ENCODE measurements around the gene TEDC1. TPM values are rescaled to one million over a fixed set of nuclear protein-coding genes. Genes with fewer than 3 reads are reported as not detected.
A peak's percentile ranks its signal among the peaks of the same experiment; 100 is the strongest.

The TEDC1 gene
- total RNA-seq, 1 donor, result 29.1 TPM

DNA sequence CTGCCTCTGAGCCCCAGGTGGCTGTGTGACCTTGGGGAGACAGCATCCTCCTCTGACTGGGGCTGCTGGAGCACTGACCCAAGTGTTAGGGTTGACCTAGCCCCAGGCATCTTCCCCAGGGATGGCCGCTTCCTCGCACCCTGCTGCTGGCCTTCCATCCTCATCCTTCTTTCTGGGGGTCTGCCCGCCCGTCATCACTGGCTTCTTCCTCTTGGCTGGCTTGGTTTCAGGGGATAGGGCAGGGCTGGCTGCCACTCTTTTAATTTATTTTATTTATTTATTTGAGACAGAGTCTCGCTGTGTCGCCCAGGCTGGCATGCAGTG lies 3.5 kb downstream of the TEDC1 start:
- no peak for DNase-seq (ENCODE audit: low read depth in 2 of 3, low spot score in 2 of 3)

GRCh38 chr14:105495101-105495989 lies 4.3 kb downstream of the TEDC1 start:
- DNase-seq (ENCODE audit: low read depth in 2 of 3, low spot score in 2 of 3), result no peak

DNA sequence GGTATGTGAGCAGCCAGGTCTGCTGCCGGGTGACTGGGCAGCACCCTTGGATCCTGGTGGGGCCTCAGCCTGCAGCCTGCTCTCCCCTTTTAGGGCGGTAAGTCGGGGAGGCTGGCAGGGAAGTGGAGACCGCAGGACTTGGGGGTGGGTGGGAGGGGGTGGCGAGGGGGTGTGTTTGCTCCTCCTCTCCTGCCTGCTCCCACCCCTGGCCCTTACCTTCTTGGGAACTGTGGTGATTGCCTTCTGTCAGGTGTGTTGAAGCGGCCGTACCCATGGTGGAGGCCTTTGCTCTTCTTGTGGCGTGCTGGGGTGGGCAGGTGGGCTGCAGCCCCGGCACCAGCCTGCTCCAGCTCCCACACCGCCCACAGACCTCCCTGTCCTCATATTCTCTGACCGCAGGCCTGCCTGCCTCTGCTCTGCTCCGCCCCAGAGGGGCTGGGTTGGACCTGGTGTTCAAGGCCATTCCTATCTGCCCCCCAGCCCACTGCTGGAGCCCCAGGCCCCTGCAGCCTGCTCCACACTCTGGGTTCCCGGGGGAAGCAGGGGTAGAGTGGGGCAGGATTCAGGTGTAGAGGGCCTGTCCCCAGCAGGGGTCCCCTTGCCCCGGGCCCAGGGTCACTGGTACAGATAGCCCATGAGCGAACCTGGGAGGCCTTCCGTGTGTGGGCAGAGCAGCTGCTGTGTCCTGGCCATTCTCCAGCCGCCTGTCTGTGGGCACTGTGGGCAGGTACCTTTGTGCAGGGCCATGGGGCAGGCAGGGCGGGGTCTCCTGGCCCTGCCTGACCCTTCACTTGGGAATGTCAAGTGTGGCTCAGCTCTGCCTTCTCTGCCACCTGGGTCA lies 5.2 kb downstream of the TEDC1 start:
- no peak for DNase-seq (ENCODE audit: low read depth in 2 of 3, low spot score in 2 of 3)

DNA sequence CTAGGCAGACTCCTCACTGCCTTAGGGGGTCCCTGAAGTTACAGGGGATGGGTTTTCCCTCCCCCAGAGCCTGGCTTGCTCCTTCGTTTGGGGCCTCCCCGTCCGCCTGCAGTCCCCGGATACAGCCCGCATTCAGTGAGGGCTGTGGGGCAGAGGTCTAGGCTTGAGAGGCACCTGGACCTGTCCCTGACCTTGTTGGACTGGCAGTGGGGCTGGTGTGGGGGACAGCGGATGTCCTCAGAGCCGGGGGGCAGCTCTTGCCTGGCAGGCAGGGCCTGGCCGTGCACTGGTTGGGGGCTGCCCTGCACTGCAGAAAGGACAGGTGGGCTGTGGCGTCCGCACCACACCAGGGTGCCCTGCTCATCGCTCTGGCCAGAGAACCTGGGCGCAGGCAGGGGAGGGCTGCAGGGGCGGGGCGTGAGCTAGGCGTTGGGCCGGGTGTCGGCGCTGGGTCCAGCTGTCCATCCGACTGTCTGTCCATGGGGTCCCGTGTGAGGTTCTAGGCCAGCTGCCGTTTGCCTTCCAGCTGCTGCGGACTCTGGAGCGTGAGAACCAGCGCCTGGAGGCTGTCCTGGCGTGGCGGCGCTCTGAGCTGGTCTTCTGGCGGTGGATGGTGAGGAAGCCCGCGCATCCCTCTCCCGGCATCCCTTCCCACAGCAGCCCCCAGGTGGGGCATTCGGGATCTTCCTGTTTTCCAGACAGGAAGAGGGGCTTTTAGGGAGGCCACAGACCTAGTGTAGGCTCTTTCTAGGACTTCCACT lies 6.0 kb downstream of the TEDC1 start:
- no peak for DNase-seq (ENCODE audit: low read depth in 2 of 3, low spot score in 2 of 3)

GRCh38 chr14:105497671-105498429 lies 6.8 kb downstream of the TEDC1 start:
- no peak for DNase-seq (ENCODE audit: low read depth in 2 of 3, low spot score in 2 of 3)

- no peak for DNase-seq (ENCODE audit: low read depth in 2 of 3, low spot score in 2 of 3)
These were observed 7.6 kb downstream of the TEDC1 start for GRCh38 chr14:105498430-105499255.

DNA sequence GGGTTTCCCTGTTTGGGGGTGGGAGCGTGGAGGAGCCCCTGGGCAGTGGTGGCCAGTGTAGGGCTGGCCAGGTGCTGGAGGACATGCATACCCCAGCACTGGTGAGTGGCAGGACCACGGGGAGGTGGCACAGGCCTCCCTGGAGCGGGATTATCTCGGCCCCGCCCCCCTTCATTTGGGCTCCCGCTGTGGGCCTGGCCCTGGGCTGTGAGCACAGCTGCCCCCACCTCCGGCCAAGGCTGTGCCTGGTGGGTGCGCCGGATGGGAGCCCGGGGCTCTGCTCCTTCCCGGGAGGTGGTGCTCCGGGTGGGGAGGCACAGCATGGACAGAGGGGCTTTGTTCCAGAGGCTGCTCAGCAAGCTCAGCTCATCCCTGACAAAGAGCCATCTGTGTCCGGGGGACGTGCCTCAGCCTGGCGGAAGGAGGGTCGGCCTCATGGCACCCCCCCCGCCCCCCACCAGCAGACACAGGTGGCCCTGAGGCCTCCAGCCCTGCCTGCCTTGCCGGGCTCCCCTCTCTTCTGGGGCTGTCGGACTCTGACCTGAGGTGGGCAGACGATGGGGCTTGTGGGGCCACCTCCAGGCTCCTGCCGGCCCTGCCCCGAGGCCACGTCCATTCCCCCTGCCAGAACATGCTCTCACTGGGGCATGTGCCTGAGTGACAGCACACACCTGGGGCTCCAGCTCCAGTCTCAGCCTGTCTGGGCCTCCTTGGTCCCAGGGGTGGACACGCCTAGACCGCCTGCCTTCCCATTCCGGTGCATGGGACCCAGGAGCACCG lies 8.4 kb downstream of the TEDC1 start:
- DNase-seq (ENCODE audit: low read depth in 2 of 3, low spot score in 2 of 3), result no peak

GRCh38 chr14:105500036-105500725 lies 9.1 kb downstream of the TEDC1 start:
- DNase-seq (ENCODE audit: low read depth in 2 of 3, low spot score in 2 of 3), result no peak

DNA sequence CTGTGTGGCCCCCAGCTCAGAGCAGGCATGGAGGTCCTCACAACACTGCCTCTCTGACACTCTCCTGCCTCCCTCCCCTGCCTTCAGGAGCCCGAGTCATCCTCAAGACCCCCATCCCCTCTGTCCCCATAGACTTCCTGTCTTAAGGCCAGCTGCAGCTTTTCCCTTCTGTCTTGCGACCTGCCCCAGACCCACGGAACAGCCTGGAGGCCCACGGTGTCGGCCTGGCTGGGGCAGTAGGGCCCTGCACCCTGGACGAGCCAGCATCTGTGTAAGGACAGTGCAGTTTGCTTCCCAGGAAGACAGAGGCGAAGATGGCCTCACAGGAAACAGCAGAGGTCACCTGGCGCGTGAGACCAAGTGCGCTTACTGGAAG lies 9.7 kb downstream of the TEDC1 start:
- no peak for DNase-seq (ENCODE audit: low read depth in 2 of 3, low spot score in 2 of 3)

DNA sequence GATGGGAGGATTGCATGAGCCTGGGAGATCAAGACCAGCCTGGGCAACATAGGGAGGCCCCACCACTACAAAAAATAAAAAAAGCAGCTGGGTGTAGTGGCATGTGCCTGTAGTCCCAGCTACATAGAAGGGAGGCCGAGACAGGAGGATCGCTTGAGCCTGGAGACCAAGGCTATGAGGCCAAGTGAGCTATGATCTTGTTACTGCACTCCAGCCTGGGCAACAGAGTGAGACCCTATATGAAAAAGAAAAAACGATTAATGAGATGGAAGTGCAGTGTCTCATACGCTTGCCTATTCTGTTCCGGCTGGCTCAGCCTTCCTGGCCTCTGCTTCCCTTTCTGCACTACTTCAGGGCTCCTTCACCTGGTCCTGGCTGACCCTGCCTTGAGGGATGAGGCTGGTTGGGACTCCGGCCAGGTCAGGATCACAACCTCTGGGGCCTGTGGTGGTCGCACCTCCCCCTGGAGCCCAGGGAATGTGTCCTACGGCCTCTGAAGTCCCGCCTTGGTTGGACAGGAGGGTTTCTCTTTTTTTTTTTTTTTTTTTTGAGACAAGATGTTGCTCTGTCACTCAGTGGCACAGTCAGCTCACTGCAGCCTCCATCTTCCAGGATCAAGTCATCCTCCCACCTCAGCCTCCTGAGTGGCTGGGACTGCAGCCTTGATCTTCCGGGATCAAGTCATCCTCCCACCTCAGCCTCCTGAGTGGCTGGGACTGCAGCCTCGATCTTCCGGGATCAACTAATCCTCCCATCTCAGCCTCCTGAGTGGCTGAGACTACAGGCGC lies 10.7 kb downstream of the TEDC1 start:
- DNase-seq (ENCODE audit: low read depth in 2 of 3, low spot score in 2 of 3), result no peak

- no peak for DNase-seq (ENCODE audit: low read depth in 2 of 3, low spot score in 2 of 3)
These were observed 11.6 kb downstream of the TEDC1 start for GRCh38 chr14:105502446-105503295.

DNA sequence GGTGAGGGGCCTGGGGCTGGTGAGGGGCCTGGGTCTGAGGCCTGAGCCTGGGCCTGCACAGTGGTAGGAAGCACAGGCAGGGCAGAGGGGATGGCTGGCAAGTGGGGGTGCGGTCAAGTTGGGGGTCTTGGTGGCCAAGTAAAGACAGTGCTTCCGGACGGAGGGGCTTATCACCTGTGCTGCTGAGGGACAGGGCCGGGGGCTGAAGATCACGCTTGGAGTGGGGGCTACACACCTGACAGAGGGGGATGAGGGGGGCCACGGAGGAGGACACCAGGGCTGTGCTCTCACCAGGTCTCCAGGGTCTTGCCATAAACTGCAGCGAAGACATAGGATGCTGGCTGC lies 12.2 kb downstream of the TEDC1 start:
- no peak for DNase-seq (ENCODE audit: low read depth in 2 of 3, low spot score in 2 of 3)

DNA sequence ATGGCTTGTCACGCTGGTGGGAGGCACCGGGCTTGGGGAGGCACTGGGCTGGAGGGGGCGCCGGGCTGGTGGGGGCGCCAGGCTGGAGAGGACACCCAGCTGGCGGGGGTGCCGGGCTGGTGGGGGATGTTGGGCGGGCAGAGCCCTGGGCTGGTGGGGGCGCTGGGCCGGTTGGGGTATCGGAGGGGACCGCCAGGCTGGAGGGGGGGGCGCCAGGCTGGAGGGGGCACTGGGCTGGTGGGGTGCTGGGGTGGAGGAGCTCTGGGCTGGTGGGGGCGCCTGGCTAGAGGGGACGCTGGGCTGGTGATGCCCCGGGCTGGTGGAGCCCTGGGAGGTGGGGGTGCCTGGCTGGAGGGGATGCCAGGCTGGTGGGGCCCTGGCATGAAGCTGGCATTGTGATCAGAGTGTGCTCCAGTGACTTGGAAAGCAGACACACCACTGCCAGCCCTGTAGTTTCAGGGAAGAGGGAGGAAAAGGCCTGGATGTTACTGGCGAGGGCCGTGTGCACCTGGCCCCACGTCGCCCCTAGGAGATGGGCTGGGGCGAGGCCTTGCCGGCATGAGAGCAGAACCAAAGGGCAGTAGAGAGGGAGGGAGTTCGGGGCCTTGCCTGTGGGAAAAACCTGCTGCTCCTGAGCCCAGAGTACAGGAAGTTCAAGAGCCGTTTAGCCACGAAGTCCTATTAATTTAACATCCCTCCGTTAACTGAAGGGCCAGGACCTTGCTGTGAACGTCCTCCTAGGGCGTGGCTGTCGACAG lies 13.1 kb downstream of the TEDC1 start:
- no peak for DNase-seq (ENCODE audit: low read depth in 2 of 3, low spot score in 2 of 3)

- no peak for DNase-seq (ENCODE audit: low read depth in 2 of 3, low spot score in 2 of 3)
These were observed 14.1 kb downstream of the TEDC1 start for GRCh38 chr14:105505101-105505500.

- DNase-seq (ENCODE audit: low read depth in 2 of 3, low spot score in 2 of 3), result peak in 1 of 3 donors; percentile 14
These were observed 16.2 kb downstream of the TEDC1 start for GRCh38 chr14:105507247-105507646.

DNA sequence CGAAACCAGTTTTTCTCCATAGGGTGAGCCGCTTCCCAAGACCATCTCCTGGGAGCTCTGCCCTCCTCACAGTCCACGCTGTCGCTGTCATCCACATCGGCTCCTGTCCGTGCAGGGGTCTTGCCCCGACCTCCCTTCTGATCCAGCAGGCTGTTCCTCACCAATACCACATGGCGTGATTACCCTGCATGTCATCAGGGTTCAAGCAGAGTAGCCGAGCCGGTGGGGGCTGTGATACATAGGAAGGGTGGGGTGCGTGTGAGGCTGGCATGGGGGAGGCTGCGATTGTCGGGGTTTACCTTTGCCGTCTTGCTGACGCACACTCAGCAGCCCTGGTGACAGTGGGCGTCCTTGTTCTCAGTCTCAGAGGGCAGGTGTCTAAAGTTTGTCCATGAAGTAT lies 17.0 kb downstream of the TEDC1 start:
- no peak for DNase-seq (ENCODE audit: low read depth in 2 of 3, low spot score in 2 of 3)
